ENCODE measurements around the gene BANF2. TPM values are rescaled to one million over a fixed set of nuclear protein-coding genes. Genes with fewer than 3 reads are reported as not detected.
"Not testable (repeated sequence)": the region's sequence is repeated elsewhere in the genome, so short reads cannot be mapped to it uniquely, and the experiment has no call there.

The BANF2 gene
- total RNA-seq, 2 experiments from 2014 or later: not detected

- CTCF ChIA-PET: no interaction called here
- intact Hi-C loops (cut with micrococcal nuclease): no loop called here
- H3K27me3 Mint-ChIP-seq (ENCODE audit: low read depth): no peaks in the 10 kb centered on the region
- peaks cover 9% of the 10 kb centered on the region for H3K4me1 Mint-ChIP-seq (ENCODE audit: low read depth)
- H3K27ac Mint-ChIP-seq: no peak overlapping the region
- peaks cover 2% of the 10 kb centered on the region for H3K9me3 Mint-ChIP-seq
- no peak overlapping the region for H3K4me3 Mint-ChIP-seq
- peaks cover 22% of the 10 kb centered on the region for H3K36me3 Mint-ChIP-seq (ENCODE audit: low read depth)
- DNase-seq: no peak
These were observed 41.7 kb upstream of the BANF2 start for GRCh38 chr20:17657898-17658647.

- Mint-ChIP-seq H3K9me3 (peaks cover 2% of the 10 kb centered on the region), H3K36me3 (ENCODE audit: low read depth) (peaks cover 22% of the 10 kb centered on the region), H3K27me3 (ENCODE audit: low read depth) (no peaks in the 10 kb centered on the region), H3K4me3 (no peak overlapping the region), H3K27ac (no peak overlapping the region), H3K4me1 (ENCODE audit: low read depth) (peaks cover 9% of the 10 kb centered on the region)
- CTCF ChIA-PET: no interaction called here
- DNase-seq: no peak
- intact Hi-C loops (cut with micrococcal nuclease): no loop called here
These were observed 41.1 kb upstream of the BANF2 start for GRCh38 chr20:17658648-17658993.

GRCh38 chr20:17659344-17659743 is 40.4 kb upstream of the BANF2 start:
- intact Hi-C loops (cut with micrococcal nuclease); DNase-seq; H3K9me3 Mint-ChIP-seq; H3K4me3 Mint-ChIP-seq; H3K27me3 Mint-ChIP-seq (ENCODE audit: low read depth); H3K27ac Mint-ChIP-seq: not testable (repeated sequence)
- peaks cover 22% of the 10 kb centered on the region for H3K36me3 Mint-ChIP-seq (ENCODE audit: low read depth)
- peaks cover 15% of the 10 kb centered on the region for H3K4me1 Mint-ChIP-seq (ENCODE audit: low read depth)
- CTCF ChIA-PET: interaction anchor here (0.7 kb wide), 1 partner anchor 290 kb away, joined by 7 read pairs; no protein-coding TSS in a partner anchor

- CTCF ChIA-PET: interaction anchor here (0.7 kb wide), 1 partner anchor 290 kb away, joined by 7 read pairs; no protein-coding TSS in a partner anchor
- intact Hi-C loops (cut with micrococcal nuclease): loop anchor here (5.0 kb wide), 1 partner anchor 88 kb away; the partner anchor contains the start of gene DSTN
- no peak overlapping the region for H3K4me3 Mint-ChIP-seq
- peaks cover 2% of the 10 kb centered on the region for H3K9me3 Mint-ChIP-seq
- H3K27me3 Mint-ChIP-seq (ENCODE audit: low read depth): no peaks in the 10 kb centered on the region
- peaks cover 22% of the 10 kb centered on the region for H3K36me3 Mint-ChIP-seq (ENCODE audit: low read depth)
- H3K4me1 Mint-ChIP-seq (ENCODE audit: low read depth): peaks cover 20% of the 10 kb centered on the region
- DNase-seq: no peak
- H3K27ac Mint-ChIP-seq: no peak overlapping the region
These were observed 40.0 kb upstream of the BANF2 start for GRCh38 chr20:17659801-17660200.

- H3K27ac Mint-ChIP-seq: no peak overlapping the region
- H3K9me3 Mint-ChIP-seq: peaks cover 2% of the 10 kb centered on the region
- intact Hi-C loops (cut with micrococcal nuclease): loop anchor here (5.0 kb wide), 1 partner anchor 88 kb away; the partner anchor contains the start of gene DSTN
- H3K4me1 Mint-ChIP-seq (ENCODE audit: low read depth): peaks cover 25% of the 10 kb centered on the region
- H3K36me3 Mint-ChIP-seq (ENCODE audit: low read depth): peaks cover 22% of the 10 kb centered on the region
- no peak for DNase-seq
- no peak overlapping the region for H3K4me3 Mint-ChIP-seq
- no peaks in the 10 kb centered on the region for H3K27me3 Mint-ChIP-seq (ENCODE audit: low read depth)
- CTCF ChIA-PET: no interaction called here
These were observed 39.1 kb upstream of the BANF2 start for GRCh38 chr20:17660667-17661066.

- intact Hi-C loops (cut with micrococcal nuclease): loop anchor here (5.0 kb wide), 1 partner anchor 89 kb away; the partner anchor contains the start of gene DSTN
- H3K36me3 Mint-ChIP-seq (ENCODE audit: low read depth): peaks cover 22% of the 10 kb centered on the region
- H3K4me3 Mint-ChIP-seq: no peak overlapping the region
- DNase-seq: no peak
- peaks cover 2% of the 10 kb centered on the region for H3K9me3 Mint-ChIP-seq
- H3K27ac Mint-ChIP-seq: no peak overlapping the region
- peaks cover 30% of the 10 kb centered on the region for H3K4me1 Mint-ChIP-seq (ENCODE audit: low read depth)
- no peaks in the 10 kb centered on the region for H3K27me3 Mint-ChIP-seq (ENCODE audit: low read depth)
- CTCF ChIA-PET: no interaction called here
These were observed 38.5 kb upstream of the BANF2 start for GRCh38 chr20:17661121-17661744.

GRCh38 chr20:17662333-17663039 is 37.3 kb upstream of the BANF2 start:
- Mint-ChIP-seq H3K27ac (peak overlapping the region; percentile 47), H3K4me1 (ENCODE audit: low read depth) (peaks cover 34% of the 10 kb centered on the region), H3K9me3 (peaks cover 2% of the 10 kb centered on the region), H3K27me3 (ENCODE audit: low read depth) (no peaks in the 10 kb centered on the region), H3K4me3 (no peak overlapping the region), H3K36me3 (ENCODE audit: low read depth) (peaks cover 22% of the 10 kb centered on the region)
- CTCF ChIA-PET: interaction anchor here (0.5 to 1.0 kb wide), 3 partner anchors 20 to 311 kb away, joined by 3 to 5 read pairs (median 3); no protein-coding TSS in a partner anchor
- intact Hi-C loops (cut with micrococcal nuclease): loop anchor here (5.0 kb wide), 1 partner anchor 90 kb away; the partner anchor contains the start of gene DSTN
- DNase-seq: no peak

GRCh38 chr20:17663040-17663399 is 36.7 kb upstream of the BANF2 start:
- CTCF ChIA-PET: interaction anchor here (0.5 to 1.0 kb wide), 2 partner anchors 20 to 311 kb away, joined by 3 read pairs; no protein-coding TSS in a partner anchor

GRCh38 chr20:17663486-17663885 is 36.3 kb upstream of the BANF2 start:
- no peaks in the 10 kb centered on the region for H3K27me3 Mint-ChIP-seq (ENCODE audit: low read depth)
- no peak overlapping the region for H3K4me3 Mint-ChIP-seq
- no peak for DNase-seq
- peaks cover 12% of the 10 kb centered on the region for H3K36me3 Mint-ChIP-seq (ENCODE audit: low read depth)
- H3K9me3 Mint-ChIP-seq: peaks cover 2% of the 10 kb centered on the region
- peaks cover 32% of the 10 kb centered on the region for H3K4me1 Mint-ChIP-seq (ENCODE audit: low read depth)
- intact Hi-C loops (cut with micrococcal nuclease): loop anchor here (5.0 kb wide), 1 partner anchor 91 kb away; the partner anchor contains the start of gene DSTN
- CTCF ChIA-PET: no interaction called here
- H3K27ac Mint-ChIP-seq: no peak overlapping the region

More at GRCh38 chr20:17663040-17663399, 36.7 kb upstream of the BANF2 start:
- Mint-ChIP-seq H3K27ac (no peak overlapping the region), H3K36me3 (ENCODE audit: low read depth) (peaks cover 16% of the 10 kb centered on the region), H3K4me1 (ENCODE audit: low read depth) (peaks cover 33% of the 10 kb centered on the region), H3K9me3 (peaks cover 2% of the 10 kb centered on the region), H3K27me3 (ENCODE audit: low read depth) (no peaks in the 10 kb centered on the region), H3K4me3 (no peak overlapping the region)
- intact Hi-C loops (cut with micrococcal nuclease): loop anchor here (5.0 kb wide), 1 partner anchor 91 kb away; the partner anchor contains the start of gene DSTN
- no peak for DNase-seq

- Mint-ChIP-seq H3K27me3 (ENCODE audit: low read depth) (no peaks in the 10 kb centered on the region), H3K36me3 (ENCODE audit: low read depth) (peaks cover 9% of the 10 kb centered on the region), H3K9me3 (no peaks in the 10 kb centered on the region), H3K4me3 (no peak overlapping the region), H3K27ac (no peak overlapping the region), H3K4me1 (ENCODE audit: low read depth) (peaks cover 33% of the 10 kb centered on the region)
- DNase-seq: no peak
- CTCF ChIA-PET: interaction anchor here (1.8 kb wide), 2 partner anchors 19 to 69 kb away, joined by 3 to 10 read pairs; partner anchors contain the start of gene RRBP1
- intact Hi-C loops (cut with micrococcal nuclease): loop anchor here (5.0 kb wide), 1 partner anchor 92 kb away; the partner anchor contains the start of gene DSTN
These were observed 35.6 kb upstream of the BANF2 start for GRCh38 chr20:17664025-17664633.

- H3K36me3 Mint-ChIP-seq (ENCODE audit: low read depth): no peaks in the 10 kb centered on the region
- H3K27me3 Mint-ChIP-seq (ENCODE audit: low read depth): no peaks in the 10 kb centered on the region
- no peak overlapping the region for H3K4me3 Mint-ChIP-seq
- no peaks in the 10 kb centered on the region for H3K9me3 Mint-ChIP-seq
- H3K27ac Mint-ChIP-seq: no peak overlapping the region
- intact Hi-C loops (cut with micrococcal nuclease): no loop called here
- DNase-seq: no peak
- peaks cover 38% of the 10 kb centered on the region for H3K4me1 Mint-ChIP-seq (ENCODE audit: low read depth)
- CTCF ChIA-PET: interaction anchor here (0.7 to 1.9 kb wide), 9 partner anchors 9 to 233 kb away, joined by 3 to 10 read pairs (median 3); partner anchors contain the start of gene RRBP1
These were observed 34.0 kb upstream of the BANF2 start for GRCh38 chr20:17665756-17666155.

Measured in activated naive CD4-positive, alpha-beta T cell treated with anti-CD3 and anti-CD28 coated beads for 36 hours (primary cell).